ENCODE data around the gene FGFRL1.
A peak's percentile ranks its signal among the peaks of the same experiment; 100 is the strongest.
"Not testable (repeated sequence)": the region's sequence is repeated elsewhere in the genome, so short reads cannot be mapped to it uniquely, and the experiment has no call there.

FGFRL1 gene

GRCh38 chr4:993111-994029 is 18.1 kb upstream of the FGFRL1 start, which contains the start of gene SLC26A1:
Gene SLC26A1 (minus strand): TSS chr4:993404. CDS start chr4:991703, 1,701 bp downstream.
- H3K4me3 ChIP-seq (ENCODE audit: low read length): no peak within 1 kb of the TSS
- no peaks in the 10 kb centered on the region for H3K36me3 ChIP-seq (ENCODE audit: insufficient read depth, low read length)
- H3K4me1 ChIP-seq (ENCODE audit: insufficient read depth, low read length): peaks cover 12% of the 10 kb centered on the region
- peaks cover 26% of the 10 kb centered on the region for H3K27me3 ChIP-seq (ENCODE audit: insufficient read depth, low read length)
- no peak within 1 kb of the TSS for H2AFZ ChIP-seq (ENCODE audit: low read depth, low read length)
- no peaks in the 10 kb centered on the region for H3K9me3 ChIP-seq (ENCODE audit: low read length)

DNA sequence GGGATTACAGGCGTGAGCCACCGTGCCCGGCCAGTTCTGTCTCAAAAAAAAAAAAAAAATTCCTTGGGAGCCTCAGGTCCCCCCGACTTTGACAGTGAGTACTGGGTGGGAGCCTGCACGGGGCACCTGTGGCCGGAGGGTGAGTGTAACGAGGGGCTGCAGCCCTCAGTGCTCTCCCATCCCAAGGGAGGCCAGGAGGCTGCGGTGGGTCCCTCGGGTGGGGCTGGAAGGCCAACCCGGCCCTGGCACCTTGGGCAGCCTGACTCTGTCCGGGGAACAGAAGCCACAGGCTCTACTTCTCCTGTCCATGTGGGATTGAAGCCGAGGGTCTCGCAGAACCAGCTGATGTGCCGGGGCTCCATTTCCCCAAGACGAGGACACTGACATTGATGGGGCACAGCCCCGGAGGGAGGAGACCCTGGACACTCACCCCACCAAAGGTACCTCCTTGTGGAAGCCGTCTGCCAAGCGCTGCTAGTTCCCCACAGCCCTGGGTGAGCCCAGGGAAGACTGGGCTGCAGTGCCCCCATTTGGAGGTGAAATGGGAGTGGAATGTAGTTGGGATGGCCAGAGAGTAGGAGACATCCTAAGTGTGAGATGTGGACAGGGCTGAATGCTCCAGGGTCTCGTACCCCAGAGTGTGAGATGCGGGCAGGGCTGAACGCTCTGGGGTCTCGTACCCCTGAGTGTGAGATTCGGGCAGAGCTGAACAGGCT is 16.0 kb upstream of the FGFRL1 start:
- Histone ChIP-seq H3K36me3 (ENCODE audit: insufficient read depth, low read length) (no peaks in the 10 kb centered on the region), H3K27me3 (ENCODE audit: insufficient read depth, low read length) (peaks cover 40% of the 10 kb centered on the region)

DNA sequence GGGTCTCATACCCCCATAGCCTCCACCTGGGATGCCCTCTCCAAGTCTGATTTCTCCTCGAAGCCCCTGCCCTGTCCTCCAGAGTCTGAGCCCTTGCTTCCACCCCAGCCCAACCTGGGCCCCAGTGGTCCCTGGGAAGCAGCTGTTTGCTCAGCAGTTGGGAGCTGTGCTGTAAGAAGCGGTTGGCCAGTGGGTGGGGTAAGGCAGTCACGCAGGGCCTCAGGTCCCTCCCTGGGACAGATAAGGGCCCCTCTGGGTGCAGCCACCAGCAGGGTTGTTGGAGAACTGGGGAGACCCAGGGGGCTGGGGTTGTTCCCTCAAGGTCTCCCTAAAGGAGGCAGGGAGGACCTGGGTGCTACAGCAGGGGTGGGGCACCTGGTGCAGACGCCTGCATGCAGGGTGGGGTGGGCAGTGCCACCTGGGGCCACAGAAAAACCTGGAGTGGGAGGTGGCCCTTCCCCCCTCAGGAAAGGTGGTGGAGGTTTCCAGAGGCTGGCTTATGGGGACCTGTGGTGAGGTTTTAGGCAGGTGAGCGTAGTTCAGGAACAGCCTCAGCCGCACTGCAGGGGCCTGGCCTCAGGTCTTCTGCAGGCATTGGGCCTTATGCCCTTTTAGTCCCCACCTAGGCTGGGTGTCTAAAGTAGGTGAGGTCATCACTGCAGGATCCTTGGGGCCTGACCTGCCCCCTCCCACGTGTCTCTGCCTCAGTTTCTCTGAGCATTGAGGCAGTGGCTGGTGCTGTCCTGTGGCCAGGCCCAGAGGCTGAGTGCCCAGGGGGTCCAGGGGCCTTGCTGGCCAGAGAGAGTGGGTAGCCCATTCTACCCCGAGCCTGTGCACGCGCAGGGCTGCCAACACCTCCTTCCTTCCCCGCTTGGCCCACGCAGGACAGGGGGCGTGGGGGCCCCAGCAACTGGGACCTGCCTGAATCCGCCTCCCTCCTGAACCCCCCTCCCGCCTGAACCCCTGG is 15.1 kb upstream of the FGFRL1 start:
- Histone ChIP-seq H3K4me1 (ENCODE audit: insufficient read depth, low read length) (peaks cover 19% of the 10 kb centered on the region), H3K27me3 (ENCODE audit: insufficient read depth, low read length) (peaks cover 47% of the 10 kb centered on the region), H2AFZ (ENCODE audit: low read depth, low read length) (no peak overlapping the region), H3K9me3 (ENCODE audit: low read length) (peaks cover 6% of the 10 kb centered on the region), H3K4me3 (ENCODE audit: low read length) (no peak overlapping the region), H3K36me3 (ENCODE audit: insufficient read depth, low read length) (no peaks in the 10 kb centered on the region)

More for the DNA sequence above, 16.0 kb upstream of the FGFRL1 start:
- H3K4me1 ChIP-seq (ENCODE audit: insufficient read depth, low read length): peaks cover 19% of the 10 kb centered on the region
- H2AFZ ChIP-seq (ENCODE audit: low read depth, low read length): no peak overlapping the region
- H3K4me3 ChIP-seq (ENCODE audit: low read length): no peak overlapping the region
- no peaks in the 10 kb centered on the region for H3K9me3 ChIP-seq (ENCODE audit: low read length)

DNA sequence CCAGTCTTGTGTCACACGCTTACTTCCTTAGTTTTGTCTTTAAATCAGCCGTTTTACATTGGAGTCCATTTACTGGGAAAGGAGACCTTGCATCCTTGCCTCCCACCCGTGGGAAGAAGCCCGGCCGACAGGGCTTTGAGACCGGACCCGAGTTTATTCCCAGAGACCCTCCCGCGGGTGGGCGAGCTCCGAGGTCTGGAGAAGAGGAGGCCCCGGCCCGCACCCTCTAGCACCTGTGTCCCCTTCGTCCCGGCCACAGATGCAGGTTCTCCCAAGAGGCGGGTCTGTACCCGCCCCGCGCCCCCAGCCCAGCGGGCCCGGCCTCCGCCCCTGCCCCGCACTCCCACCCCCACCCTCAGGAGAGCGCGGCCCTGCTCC is 14.4 kb upstream of the FGFRL1 start:
- Histone ChIP-seq H3K4me1 (ENCODE audit: insufficient read depth, low read length) (peaks cover 19% of the 10 kb centered on the region), H3K27me3 (ENCODE audit: insufficient read depth, low read length) (peaks cover 54% of the 10 kb centered on the region), H2AFZ (ENCODE audit: low read depth, low read length) (no peak overlapping the region), H3K36me3 (ENCODE audit: insufficient read depth, low read length) (no peaks in the 10 kb centered on the region), H3K4me3 (ENCODE audit: low read length) (no peak overlapping the region), H3K9me3 (ENCODE audit: low read length) (peaks cover 11% of the 10 kb centered on the region)

DNA sequence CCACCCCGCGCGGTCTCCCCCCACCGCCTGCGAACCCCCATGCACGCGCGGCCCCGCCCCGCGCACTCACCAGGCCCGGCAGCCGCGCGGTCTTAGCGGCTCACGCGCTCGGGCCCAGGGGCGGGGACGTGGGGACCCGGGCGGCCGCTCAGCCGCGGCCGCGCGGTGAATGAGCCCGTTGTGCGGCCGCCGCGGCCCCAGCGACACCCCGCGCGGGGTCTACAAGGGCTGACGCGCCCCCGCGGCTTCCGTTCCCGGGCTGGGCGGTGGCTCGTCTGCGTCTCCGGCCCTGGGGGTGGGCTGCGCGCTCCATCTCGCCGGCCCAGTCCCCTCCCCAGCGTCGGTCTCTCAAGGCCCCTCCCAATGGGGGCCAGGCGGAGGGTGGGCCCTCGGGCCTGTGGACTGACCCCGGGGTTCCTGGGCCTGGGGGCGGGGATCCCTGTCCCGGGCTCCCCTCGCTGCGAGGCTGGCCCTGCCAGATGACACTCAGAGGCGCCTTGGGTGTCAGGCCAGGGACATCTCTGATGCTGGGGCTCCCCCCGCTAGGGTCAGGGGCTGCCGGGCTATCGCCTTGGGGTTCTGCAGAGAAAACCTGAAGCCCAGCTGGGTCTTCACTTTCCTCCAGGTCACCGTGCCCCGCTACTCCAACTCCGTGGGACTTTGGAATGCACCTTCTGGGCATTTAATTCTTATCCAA is 13.9 kb upstream of the FGFRL1 start:
- H3K4me3 ChIP-seq (ENCODE audit: low read length): peak overlapping the region; percentile 33
- peaks cover 59% of the 10 kb centered on the region for H3K27me3 ChIP-seq (ENCODE audit: insufficient read depth, low read length)
- peaks cover 13% of the 10 kb centered on the region for H3K9me3 ChIP-seq (ENCODE audit: low read length)
- H3K36me3 ChIP-seq (ENCODE audit: insufficient read depth, low read length): no peaks in the 10 kb centered on the region
- H2AFZ ChIP-seq (ENCODE audit: low read depth, low read length): peak overlapping the region; percentile 67
- H3K4me1 ChIP-seq (ENCODE audit: insufficient read depth, low read length): peaks cover 16% of the 10 kb centered on the region

GRCh38 chr4:998096-998691 is 13.2 kb upstream of the FGFRL1 start:
- peaks cover 11% of the 10 kb centered on the region for H3K4me1 ChIP-seq (ENCODE audit: insufficient read depth, low read length)
- H2AFZ ChIP-seq (ENCODE audit: low read depth, low read length): no peak overlapping the region
- no peaks in the 10 kb centered on the region for H3K36me3 ChIP-seq (ENCODE audit: insufficient read depth, low read length)
- no peak overlapping the region for H3K4me3 ChIP-seq (ENCODE audit: low read length)
- H3K9me3 ChIP-seq (ENCODE audit: low read length): peaks cover 13% of the 10 kb centered on the region
- peaks cover 65% of the 10 kb centered on the region for H3K27me3 ChIP-seq (ENCODE audit: insufficient read depth, low read length)

DNA sequence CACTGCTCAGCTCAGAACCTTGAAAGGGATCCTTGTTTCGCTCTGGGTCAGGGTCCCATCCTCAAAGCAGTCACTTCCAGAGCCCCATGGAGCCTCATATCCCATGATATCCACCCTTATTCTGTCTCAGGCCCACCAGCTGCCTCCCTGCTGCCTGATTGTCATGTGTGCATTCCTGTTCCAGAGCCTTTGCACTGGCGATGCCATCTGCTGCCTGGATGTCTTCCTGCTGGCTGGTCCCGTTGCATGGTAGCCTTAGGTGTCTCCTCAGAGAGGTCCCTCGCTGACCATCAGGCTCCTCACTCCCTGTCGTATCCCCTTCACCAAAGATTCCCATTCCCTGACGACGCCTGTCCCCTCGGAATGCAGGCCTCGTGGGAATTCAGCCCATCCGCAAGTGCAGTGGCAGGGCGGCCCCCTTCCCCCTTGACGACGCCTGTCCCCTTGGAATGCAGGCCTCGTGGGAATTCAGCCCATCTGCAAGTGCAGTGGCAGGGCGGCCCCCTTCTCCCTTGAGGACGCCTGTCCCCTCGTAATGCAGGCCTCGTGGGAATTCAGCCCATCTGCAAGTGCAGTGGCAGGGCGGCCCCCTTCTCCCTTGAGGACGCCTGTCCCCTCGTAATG is 12.1 kb upstream of the FGFRL1 start:
- Histone ChIP-seq H3K27me3 (ENCODE audit: insufficient read depth, low read length) (peaks cover 76% of the 10 kb centered on the region), H3K9me3 (ENCODE audit: low read length) (peaks cover 13% of the 10 kb centered on the region), H3K4me1 (ENCODE audit: insufficient read depth, low read length) (peaks cover 11% of the 10 kb centered on the region)
- H2AFZ ChIP-seq (ENCODE audit: low read depth, low read length); H3K4me3 ChIP-seq (ENCODE audit: low read length); H3K36me3 ChIP-seq (ENCODE audit: insufficient read depth, low read length): not testable (repeated sequence)

DNA sequence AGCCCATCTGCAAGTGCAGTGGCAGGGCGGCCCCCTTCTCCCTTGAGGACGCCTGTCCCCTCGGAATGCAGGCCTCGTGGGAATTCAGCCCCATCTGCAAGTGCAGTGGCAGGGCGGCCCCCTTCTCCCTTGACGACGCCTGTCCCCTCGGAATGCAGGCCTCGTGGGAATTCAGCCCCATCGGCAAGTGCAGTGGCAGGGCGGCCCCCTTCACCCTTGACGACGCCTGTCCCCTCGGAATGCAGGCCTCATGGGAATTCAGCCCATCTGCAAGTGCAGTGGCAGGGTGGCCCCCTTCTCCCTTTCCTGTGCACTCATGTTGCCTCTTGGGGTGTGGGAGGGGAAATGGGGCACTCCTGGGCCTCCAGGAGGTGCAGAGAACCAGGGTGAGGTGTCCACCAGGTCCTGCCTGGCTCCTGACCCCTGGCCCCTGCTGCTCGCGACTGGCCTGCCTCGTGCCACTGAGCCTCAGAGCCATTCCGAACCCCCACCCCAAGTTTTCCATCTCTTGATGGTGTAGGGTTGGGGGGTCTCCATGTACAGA is 11.5 kb upstream of the FGFRL1 start:
- H2AFZ ChIP-seq (ENCODE audit: low read depth, low read length): no peak overlapping the region
- H3K36me3 ChIP-seq (ENCODE audit: insufficient read depth, low read length): no peaks in the 10 kb centered on the region
- peaks cover 15% of the 10 kb centered on the region for H3K9me3 ChIP-seq (ENCODE audit: low read length)
- H3K27me3 ChIP-seq (ENCODE audit: insufficient read depth, low read length): peaks cover 82% of the 10 kb centered on the region
- no peak overlapping the region for H3K4me3 ChIP-seq (ENCODE audit: low read length)
- peaks cover 11% of the 10 kb centered on the region for H3K4me1 ChIP-seq (ENCODE audit: insufficient read depth, low read length)

DNA sequence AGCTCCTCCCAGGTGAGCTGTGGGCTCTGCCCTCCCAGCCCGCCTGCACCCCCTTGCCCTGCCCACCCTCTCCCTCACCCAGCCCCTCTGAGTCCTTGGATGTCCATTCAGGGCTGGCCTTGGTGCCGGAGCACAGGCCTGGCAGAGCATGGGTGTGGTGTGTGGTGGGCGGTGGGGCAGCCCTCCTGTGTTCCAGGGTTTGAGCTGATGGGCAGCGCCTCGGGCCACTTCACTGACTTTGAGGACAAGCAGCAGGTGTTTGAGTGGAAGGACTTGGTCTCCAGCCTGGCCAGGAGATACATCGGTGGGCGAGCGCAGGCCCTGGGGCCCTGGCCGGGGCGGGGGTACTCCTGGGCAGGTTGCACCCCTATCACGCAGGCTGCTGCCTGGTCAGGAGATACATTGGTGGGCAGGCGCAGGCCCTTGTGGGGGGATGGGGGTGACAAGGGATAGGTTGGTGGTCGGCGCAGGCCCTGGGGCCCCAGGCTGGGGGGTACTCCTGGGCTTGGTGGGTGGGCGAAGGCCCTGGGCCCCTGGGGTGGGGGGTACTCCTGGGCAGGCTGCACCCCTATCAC is 10.7 kb upstream of the FGFRL1 start:
- Histone ChIP-seq H2AFZ (ENCODE audit: low read depth, low read length) (no peak overlapping the region), H3K27me3 (ENCODE audit: insufficient read depth, low read length) (peaks cover 86% of the 10 kb centered on the region), H3K9me3 (ENCODE audit: low read length) (peaks cover 19% of the 10 kb centered on the region), H3K4me3 (ENCODE audit: low read length) (no peak overlapping the region), H3K4me1 (ENCODE audit: insufficient read depth, low read length) (peaks cover 11% of the 10 kb centered on the region), H3K36me3 (ENCODE audit: insufficient read depth, low read length) (no peaks in the 10 kb centered on the region)

DNA sequence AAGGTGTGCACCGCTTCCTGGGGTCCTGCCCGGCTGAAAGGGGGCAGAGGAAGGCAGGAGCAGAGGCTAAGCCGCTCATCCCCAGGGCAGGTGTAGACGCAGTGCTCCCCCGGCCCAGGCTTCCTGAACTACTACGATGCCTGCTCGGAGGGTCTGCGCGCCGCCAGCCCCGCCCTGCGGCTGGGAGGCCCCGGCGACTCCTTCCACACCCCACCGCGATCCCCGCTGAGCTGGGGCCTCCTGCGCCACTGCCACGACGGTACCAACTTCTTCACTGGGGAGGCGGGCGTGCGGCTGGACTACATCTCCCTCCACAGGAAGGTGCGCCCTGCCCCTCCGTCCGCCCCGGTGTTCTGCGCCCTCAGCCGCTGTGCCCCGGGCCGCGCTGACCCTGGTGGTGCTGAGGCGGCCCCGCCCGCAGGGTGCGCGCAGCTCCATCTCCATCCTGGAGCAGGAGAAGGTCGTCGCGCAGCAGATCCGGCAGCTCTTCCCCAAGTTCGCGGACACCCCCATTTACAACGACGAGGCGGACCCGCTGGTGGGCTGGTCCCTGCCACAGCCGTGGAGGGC is 9.8 kb upstream of the FGFRL1 start:
- Histone ChIP-seq H3K9me3 (ENCODE audit: low read length) (peaks cover 19% of the 10 kb centered on the region), H3K4me1 (ENCODE audit: insufficient read depth, low read length) (peaks cover 11% of the 10 kb centered on the region), H3K36me3 (ENCODE audit: insufficient read depth, low read length) (no peaks in the 10 kb centered on the region), H3K4me3 (ENCODE audit: low read length) (no peak overlapping the region), H2AFZ (ENCODE audit: low read depth, low read length) (no peak overlapping the region), H3K27me3 (ENCODE audit: insufficient read depth, low read length) (peaks cover 81% of the 10 kb centered on the region)

- Histone ChIP-seq H3K36me3 (ENCODE audit: insufficient read depth, low read length) (no peaks in the 10 kb centered on the region), H3K9me3 (ENCODE audit: low read length) (peaks cover 22% of the 10 kb centered on the region), H3K27me3 (ENCODE audit: insufficient read depth, low read length) (peaks cover 81% of the 10 kb centered on the region), H3K4me3 (ENCODE audit: low read length) (no peak overlapping the region), H3K4me1 (ENCODE audit: insufficient read depth, low read length) (peaks cover 11% of the 10 kb centered on the region), H2AFZ (ENCODE audit: low read depth, low read length) (no peak overlapping the region)
Observed at GRCh38 chr4:1002131-1002630, 9.2 kb upstream of the FGFRL1 start.

Measured in neuron (in vitro differentiated cells).